ENCODE measurements around the gene GALR1.

GRCh38 chr18:77263466-77263763 is 13.8 kb downstream of the GALR1 start:
- TF ChIP-seq EZH2 (IDR thresholded peaks at IDR 0.05; ENCODE audit: borderline replicate concordance) (no peak), EZH2phosphoT487 (IDR thresholded peaks at IDR 0.05; ENCODE audit: low read depth, severe bottlenecking, unreplicated experiment) (no peak)

Data from hepatocyte (in vitro differentiated cells).